SK-N-MC (cell line): ENCODE measurements around the gene RPP14.
"Not testable (repeated sequence)": the region's sequence is repeated elsewhere in the genome, so short reads cannot be mapped to it uniquely, and the experiment has no call there.

Experiments
- DNase-seq: peaks from one replicate; pipeline ENCODE4 v3.0.0-alpha.2; 2011; ENCODE audit warnings: low read depth, low spot score
- H3K27ac ChIP-seq: fragments of 200-600 bp; sonication (generic); 2 replicates; pipeline ENCODE4 v1.5.1; 2016; ENCODE audit warnings: mixed run types
- H3K36me3 ChIP-seq: fragments of 200-600 bp; sonication (generic); 2 replicates; pipeline ENCODE4 v1.6.1; 2017; ENCODE audit warnings: antibody characterized with exemption, low read length, mixed read lengths; ENCODE audit not compliant: insufficient read depth
- H3K4me3 ChIP-seq: fragments of 200-600 bp; sonication (generic); 2 replicates; pipeline ENCODE4 v1.5.1; 2016
- H3K9ac ChIP-seq: fragments of 200-600 bp; sonication (generic); 2 replicates; pipeline ENCODE4 v1.8.0; 2017; ENCODE audit warnings: mixed run types, mixed read lengths; ENCODE audit not compliant: insufficient read length
- H3K9me3 ChIP-seq: fragments of 200-600 bp; sonication (generic); 2 replicates; pipeline ENCODE4 v1.6.1; 2017; ENCODE audit warnings: low read depth, mild to moderate bottlenecking, antibody characterized with exemption, low read length, moderate library complexity, mixed read lengths
- EZH2 ChIP-seq: fragments of 200-600 bp; sonication (generic); IDR thresholded peaks from one replicate; pipeline ENCODE4 v1.6.1; 2017; ENCODE audit warnings: antibody characterized with exemption
- FOXP2 ChIP-seq: optimal IDR thresholded peaks from 2 replicates; pipeline ENCODE3; 2011; ENCODE audit warnings: mild to moderate bottlenecking, moderate library complexity; ENCODE audit not compliant: insufficient read depth; ENCODE audit errors: extremely low read length, control extremely low read depth
- POLR2AphosphoS5 ChIP-seq: IDR thresholded peaks from 2 replicates; pipeline ENCODE4 v1.6.1; 2012; ENCODE audit warnings: mild to moderate bottlenecking, low read depth, low read length, borderline replicate concordance

Gene RPP14

DNA sequence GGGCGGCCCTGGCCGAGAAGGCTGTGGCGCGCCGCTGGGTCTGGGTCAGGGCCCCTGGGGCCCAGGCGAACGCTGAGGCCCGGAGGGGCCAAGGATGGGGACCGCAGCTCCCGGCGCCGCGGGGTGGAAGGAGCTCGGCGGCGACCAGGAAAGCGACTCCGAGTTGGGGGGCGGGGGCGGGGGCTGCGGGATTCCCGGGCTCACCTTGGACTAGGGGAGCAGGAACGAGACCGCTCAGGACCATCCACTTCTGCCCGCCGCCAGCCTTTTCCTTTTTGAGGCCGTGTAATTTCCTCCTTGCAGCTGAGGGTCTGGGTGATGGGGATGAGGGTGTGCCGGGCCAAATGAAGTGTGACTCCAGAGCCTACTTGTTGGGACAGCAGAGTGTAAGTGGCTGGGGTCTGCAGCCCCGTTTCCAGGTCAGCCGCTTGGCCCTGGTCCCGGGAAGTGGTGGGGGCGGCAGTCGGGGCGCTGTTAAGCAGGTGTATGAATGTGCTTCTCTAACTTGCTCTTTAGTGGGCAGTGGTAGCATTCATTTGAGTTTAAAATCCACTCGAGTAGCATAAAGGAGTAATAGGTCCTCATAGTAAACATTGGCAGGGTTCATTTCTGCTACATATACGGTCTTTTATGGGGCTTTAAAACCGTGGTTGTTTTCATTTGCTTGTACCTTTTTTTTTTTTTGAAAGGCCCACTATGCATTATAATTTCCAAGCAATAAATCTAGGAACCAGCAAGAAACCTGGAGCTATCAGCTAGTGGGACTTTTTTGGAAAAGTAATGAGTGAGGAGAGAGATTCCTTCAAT lies 27.4 kb downstream of the RPP14 start:
- Histone ChIP-seq H3K27ac (no peak overlapping the region), H3K36me3 (no peaks in the 10 kb centered on the region), H3K9ac (peak overlapping the region; percentile 63), H3K4me3 (peak overlapping the region; percentile 81), H3K9me3 (no peaks in the 10 kb centered on the region)
- TF ChIP-seq EZH2 (no peak), FOXP2 (no peak), POLR2AphosphoS5 (no peak)
- no peak for DNase-seq

DNA sequence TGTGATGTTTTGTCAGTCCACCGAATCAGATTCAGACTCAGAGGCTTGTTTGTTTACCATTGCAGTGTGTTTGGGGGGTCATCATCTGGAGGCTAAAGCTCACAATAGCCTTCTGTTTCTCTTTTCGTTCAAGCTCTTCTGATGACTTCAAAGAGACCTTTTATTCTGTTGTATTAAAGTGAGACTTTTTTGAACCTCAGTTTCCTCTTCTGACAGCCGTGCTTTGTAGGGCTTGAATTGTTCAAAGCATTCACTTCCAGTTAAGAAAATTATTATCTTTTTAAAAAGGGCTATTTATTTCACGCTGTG lies 27.9 kb downstream of the RPP14 start:
- DNase-seq, result no peak
- Histone ChIP-seq H3K27ac (peak overlapping the region; percentile 50; the same call in 1 of the 2 replicates), H3K36me3 (no peaks in the 10 kb centered on the region), H3K9me3 (no peaks in the 10 kb centered on the region), H3K4me3 (peak overlapping the region; percentile 81), H3K9ac (peak overlapping the region; percentile 63)
- no peak for TF ChIP-seq POLR2AphosphoS5
- TF ChIP-seq FOXP2, result no peak
- no peak for TF ChIP-seq EZH2

DNA sequence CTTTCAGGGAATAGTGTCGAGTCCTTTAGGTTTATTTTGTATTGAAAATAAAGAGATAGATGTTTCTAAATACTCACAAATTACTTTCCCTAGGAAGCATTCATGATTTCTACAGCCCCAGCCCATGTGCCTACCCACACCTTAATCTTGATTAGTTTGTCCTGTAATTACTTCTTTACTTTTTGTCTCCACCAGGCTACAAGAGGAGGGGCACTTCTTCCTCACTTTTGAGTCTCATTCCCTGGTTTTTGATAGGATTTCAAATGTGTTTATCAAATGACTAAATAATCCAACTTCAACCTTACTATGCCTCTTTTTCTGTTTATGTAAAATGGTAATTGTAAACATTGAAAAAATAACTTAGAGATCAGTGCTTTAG lies 28.4 kb downstream of the RPP14 start:
- H3K9ac ChIP-seq, result peak overlapping the region; percentile 63
- H3K4me3 ChIP-seq, result peak overlapping the region; percentile 81
- no peak for TF ChIP-seq POLR2AphosphoS5
- TF ChIP-seq FOXP2, result no peak
- H3K27ac ChIP-seq, result peak overlapping the region; percentile 89; the same call in 1 of the 2 replicates
- no peak for DNase-seq
- no peaks in the 10 kb centered on the region for H3K36me3 ChIP-seq
- H3K9me3 ChIP-seq, result no peaks in the 10 kb centered on the region

DNA sequence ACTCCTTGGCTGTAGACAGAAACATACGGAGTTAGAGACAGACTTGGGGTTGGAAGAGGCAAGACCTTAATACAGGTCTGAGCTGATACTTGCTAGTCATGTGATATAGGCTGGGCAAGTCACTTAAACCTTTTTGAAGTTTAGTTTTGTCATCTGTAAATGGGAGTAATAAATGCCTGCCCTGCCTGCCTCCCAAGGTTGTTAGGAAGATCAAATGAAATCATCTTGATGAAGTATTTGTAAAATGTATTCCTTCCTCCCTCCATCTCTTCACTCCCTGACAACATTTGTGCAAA lies 29.6 kb downstream of the RPP14 start:
- H3K4me3 ChIP-seq, result peak overlapping the region; percentile 81
- peak overlapping the region; percentile 89 for H3K27ac ChIP-seq
- H3K9me3 ChIP-seq, result no peaks in the 10 kb centered on the region
- no peak for DNase-seq
- H3K36me3 ChIP-seq, result no peaks in the 10 kb centered on the region
- no peak for TF ChIP-seq POLR2AphosphoS5
- TF ChIP-seq EZH2, result no peak
- no peak for TF ChIP-seq FOXP2
- peak overlapping the region; percentile 11 for H3K9ac ChIP-seq

DNA sequence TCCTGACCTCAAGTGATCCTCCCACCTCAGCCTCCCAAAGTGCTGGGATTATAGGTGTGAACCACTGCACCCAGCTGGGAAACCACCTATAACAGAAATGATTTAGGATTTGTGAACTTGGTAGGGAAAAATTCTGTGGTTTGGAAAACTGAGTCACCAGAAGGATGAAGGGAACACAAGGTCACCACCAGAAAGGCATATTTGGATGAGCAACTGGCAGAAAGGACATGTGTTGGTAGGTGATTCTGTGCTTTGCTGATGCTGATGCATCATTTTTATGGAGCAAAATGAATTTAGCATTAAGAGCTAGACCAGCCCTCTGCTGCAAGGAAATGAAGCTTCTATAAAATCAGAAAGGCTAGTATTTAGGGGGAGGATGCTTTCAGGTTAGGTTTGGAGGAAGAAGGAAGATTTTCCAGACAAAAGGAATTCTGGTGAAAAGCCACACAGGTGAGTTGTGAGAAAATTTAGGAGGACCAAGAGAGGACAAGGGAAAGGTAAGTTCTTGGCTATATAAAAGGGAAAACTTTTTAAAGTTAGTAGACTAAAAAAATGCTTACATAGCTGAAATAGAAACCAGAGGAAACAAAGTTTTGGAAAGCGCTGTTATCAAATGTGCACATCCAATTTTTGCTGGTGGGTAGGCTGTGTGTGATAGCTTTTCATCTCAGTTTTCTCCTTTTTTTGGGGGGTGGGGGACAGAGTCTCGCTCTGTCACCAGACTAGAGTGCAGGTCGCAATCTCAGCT lies 30.3 kb downstream of the RPP14 start:
- no peak for DNase-seq
- TF ChIP-seq EZH2, result no peak
- no peak for TF ChIP-seq FOXP2
- TF ChIP-seq POLR2AphosphoS5, result no peak
- H3K4me3 ChIP-seq, result no peak overlapping the region
- no peaks in the 10 kb centered on the region for H3K36me3 ChIP-seq
- no peaks in the 10 kb centered on the region for H3K9me3 ChIP-seq
- no peak overlapping the region for H3K9ac ChIP-seq
- no peak overlapping the region for H3K27ac ChIP-seq

DNA sequence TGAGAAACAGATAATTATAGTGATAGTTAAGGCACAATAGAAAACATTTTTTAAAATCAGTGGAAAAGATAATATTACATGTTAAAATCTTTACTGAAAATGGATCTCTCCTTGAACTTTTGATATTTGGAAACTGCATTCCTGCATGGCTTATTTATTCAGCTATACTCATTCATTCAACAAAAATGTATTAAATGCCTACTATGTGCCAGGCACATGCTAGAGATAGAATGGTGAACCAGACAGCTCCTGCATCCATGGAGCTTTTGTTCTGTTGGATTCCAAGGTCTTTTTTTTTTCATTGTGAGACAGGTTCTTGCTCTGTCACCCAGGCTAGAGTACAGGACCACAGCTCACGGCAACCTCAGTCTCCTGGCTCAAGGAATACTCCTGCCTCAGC lies 31.1 kb downstream of the RPP14 start:
- no peak for DNase-seq
- Histone ChIP-seq H3K27ac (no peak overlapping the region), H3K9me3 (no peaks in the 10 kb centered on the region), H3K36me3 (no peaks in the 10 kb centered on the region), H3K4me3 (no peak overlapping the region), H3K9ac (no peak overlapping the region)
- TF ChIP-seq FOXP2 (no peak), EZH2 (no peak), POLR2AphosphoS5 (no peak)

DNA sequence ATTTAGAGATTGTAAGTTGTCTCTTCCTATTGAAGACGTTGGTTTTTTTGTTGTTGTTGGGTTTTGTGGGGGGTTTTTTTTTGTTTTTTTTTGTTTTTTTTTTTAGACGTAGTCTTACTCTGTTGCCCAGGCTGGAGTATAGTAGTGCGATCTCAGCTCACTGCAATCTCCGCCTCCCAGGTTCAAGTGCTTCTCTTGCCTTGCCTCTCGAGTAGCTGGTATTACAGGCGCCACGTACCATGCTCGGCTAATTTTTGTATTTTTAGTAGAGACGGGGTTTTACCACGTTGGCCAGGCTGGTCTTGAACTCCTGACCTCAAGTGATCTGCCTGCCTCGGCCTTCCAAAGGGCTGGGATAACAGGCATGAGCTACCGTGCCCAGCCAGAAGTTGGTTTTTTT lies 33.1 kb downstream of the RPP14 start:
- not testable (repeated sequence) for H3K36me3 ChIP-seq, H3K9me3 ChIP-seq, H3K27ac ChIP-seq, H3K9ac ChIP-seq, DNase-seq, H3K4me3 ChIP-seq

DNA sequence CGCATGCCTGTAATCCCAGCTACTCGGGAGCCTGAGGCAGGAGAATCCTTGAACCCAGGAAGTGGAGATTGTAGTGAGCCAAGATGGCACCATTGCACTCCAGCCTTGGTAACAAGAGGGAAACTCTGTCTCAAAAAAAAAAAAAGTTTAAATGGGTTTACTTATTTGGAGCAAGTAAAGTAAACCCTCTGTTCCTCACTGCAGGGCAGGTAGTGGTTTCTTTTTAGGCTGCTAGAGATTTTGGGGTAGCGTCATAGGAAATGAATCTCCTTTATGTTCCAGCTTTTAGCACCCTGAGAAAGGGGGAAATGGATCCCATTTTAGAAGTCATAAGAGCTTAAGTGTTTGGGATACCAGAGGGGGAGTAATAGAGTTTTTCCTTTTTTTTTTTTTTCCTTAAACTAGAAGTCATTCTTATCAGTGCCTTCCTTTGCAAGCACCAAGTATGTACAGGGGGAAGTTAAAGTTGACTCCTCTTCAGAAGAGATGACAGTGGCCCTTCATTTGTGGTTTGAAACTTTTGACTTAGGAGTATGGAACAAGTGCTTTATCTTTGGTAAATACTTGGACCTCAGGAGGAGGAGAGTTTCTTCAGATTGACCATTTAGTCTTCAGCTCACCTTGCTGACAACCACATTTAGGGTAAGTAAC lies 34.7 kb downstream of the RPP14 start:
- no peak for TF ChIP-seq POLR2AphosphoS5
- TF ChIP-seq EZH2, result no peak
- TF ChIP-seq FOXP2, result no peak
- Histone ChIP-seq H3K27ac (no peak overlapping the region), H3K4me3 (no peak overlapping the region), H3K36me3 (no peaks in the 10 kb centered on the region), H3K9me3 (no peaks in the 10 kb centered on the region), H3K9ac (no peak overlapping the region)
- no peak for DNase-seq

DNA sequence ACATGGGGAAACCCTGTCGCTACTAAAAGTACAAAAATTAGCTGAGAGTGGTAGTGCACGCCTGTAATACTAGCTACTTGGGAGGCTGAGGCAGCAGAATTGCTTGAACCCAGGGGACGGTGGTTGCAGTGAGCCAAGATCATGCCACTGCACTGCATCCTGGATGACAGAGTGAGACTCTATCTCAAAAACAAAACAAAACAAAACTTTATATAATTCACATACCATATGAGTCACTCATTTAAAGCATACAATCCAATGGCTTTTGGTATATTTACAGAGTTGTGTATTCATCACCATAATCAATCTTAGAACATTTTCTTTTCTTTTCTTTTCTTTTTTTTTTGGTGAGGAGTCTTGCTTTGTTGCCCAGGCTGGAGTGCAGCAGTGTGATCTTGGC lies 35.3 kb downstream of the RPP14 start:
- no peak overlapping the region for H3K27ac ChIP-seq
- H3K36me3 ChIP-seq, result no peaks in the 10 kb centered on the region

More for the DNA sequence above, 35.3 kb downstream of the RPP14 start:
- no peak overlapping the region for H3K4me3 ChIP-seq
- no peak for DNase-seq
- H3K9ac ChIP-seq, result no peak overlapping the region
- H3K9me3 ChIP-seq, result no peaks in the 10 kb centered on the region
- TF ChIP-seq POLR2AphosphoS5 (no peak), EZH2 (no peak), FOXP2 (no peak)
